ENCODE data around the gene SAMM50. TPM values are rescaled to one million over a fixed set of nuclear protein-coding genes. Genes with fewer than 3 reads are reported as not detected.

SAMM50 gene
- total RNA-seq, 1 experiment from 2014 or later, result 67.2 TPM

DNA sequence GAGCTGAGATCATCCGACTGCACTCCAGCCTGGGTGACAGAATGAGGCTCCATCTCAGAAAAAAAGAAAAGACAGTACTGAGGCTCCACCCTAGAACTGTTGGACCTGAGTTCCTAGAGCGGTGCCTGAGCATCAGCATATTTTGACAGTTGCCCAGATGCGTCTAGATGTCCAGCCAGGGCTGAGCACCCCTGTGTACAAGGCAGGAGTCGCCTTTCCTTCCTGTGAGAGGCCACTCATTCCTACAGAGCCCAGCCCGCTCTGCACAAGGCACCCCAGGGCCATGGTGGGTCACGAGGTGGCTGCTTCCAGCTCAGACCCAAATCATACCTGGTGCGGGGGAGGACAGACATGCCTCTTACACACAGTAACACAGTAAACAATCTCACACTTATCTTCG, 15.9 kb downstream of the SAMM50 start:
- no TSS peak for BruUV-seq (replicated peaks)
- no peak for DNase-seq (ENCODE audit: low spot score)
- no peaks in the 10 kb centered on the region for H3K27me3 ChIP-seq (replicated peaks; ENCODE audit: insufficient read depth, low read depth, low read length, poor library complexity)
- H3K4me1 ChIP-seq (ENCODE audit: insufficient read depth, low read length, poor library complexity, severe bottlenecking), result no peaks in the 10 kb centered on the region
- TF ChIP-seq, protein P1, sequence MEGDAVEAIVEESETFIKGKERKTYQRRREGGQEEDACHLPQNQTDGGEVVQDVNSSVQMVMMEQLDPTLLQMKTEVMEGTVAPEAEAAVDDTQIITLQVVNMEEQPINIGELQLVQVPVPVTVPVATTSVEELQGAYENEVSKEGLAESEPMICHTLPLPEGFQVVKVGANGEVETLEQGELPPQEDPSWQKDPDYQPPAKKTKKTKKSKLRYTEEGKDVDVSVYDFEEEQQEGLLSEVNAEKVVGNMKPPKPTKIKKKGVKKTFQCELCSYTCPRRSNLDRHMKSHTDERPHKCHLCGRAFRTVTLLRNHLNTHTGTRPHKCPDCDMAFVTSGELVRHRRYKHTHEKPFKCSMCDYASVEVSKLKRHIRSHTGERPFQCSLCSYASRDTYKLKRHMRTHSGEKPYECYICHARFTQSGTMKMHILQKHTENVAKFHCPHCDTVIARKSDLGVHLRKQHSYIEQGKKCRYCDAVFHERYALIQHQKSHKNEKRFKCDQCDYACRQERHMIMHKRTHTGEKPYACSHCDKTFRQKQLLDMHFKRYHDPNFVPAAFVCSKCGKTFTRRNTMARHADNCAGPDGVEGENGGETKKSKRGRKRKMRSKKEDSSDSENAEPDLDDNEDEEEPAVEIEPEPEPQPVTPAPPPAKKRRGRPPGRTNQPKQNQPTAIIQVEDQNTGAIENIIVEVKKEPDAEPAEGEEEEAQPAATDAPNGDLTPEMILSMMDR (conservative IDR thresholded peaks at IDR 0.05; ENCODE audit: low read depth, low read length), result no peak
- TF ChIP-seq EZH2 (IDR thresholded peaks at IDR 0.05; ENCODE audit: borderline replicate concordance, low read depth, low read length, poor library complexity, severe bottlenecking), result no peak
- no peak overlapping the region for H3K4me3 ChIP-seq (ENCODE audit: low read depth, low read length, poor library complexity, severe bottlenecking)
- intact Hi-C loops (cut with micrococcal nuclease; ENCODE audit: unreplicated experiment), result no loop called here
- H3K9me3 ChIP-seq (ENCODE audit: low read depth, low read length, poor library complexity, severe bottlenecking), result no peaks in the 10 kb centered on the region
- POLR2A ChIA-PET (ENCODE audit: low non-redundant PET), result no interaction called here
- H3K27ac ChIP-seq (ENCODE audit: low read depth, low read length, poor library complexity, severe bottlenecking), result no peak overlapping the region
- peaks cover 49% of the 10 kb centered on the region for H3K36me3 ChIP-seq (ENCODE audit: insufficient read depth, low read length, poor library complexity, severe bottlenecking)
- CTCF ChIA-PET, result no interaction called here

DNA sequence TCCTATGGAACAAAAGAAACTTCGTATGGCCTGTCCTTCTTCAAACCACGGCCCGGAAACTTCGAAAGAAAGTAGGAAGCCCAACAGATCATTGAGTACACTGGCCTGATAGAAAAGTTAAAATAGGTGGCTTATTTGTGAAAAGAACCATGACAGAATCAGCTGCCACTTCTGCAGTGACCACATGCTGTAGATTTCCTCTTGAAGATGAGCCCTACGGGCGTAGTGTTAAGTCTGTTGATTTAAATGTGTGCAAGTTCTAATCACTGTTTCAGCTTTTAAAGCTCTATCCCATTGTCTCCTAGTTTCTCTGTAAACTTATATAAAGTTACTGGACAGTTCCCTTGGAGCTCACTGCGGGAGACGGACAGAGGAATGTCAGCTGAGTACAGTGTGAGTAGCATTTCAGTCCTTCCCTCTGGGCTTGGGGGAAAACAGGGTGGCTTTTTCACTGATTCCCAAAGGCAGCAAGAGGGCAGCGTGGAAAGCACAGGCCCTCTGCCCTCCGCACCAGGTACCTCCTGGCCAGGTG, 17.8 kb downstream of the SAMM50 start:
- no peak for TF ChIP-seq EZH2 (IDR thresholded peaks at IDR 0.05; ENCODE audit: borderline replicate concordance, low read depth, low read length, poor library complexity, severe bottlenecking)
- TF ChIP-seq, protein P1 (conservative IDR thresholded peaks at IDR 0.05; ENCODE audit: low read depth, low read length), result no peak
- DNase-seq (ENCODE audit: low spot score), result no peak
- BruUV-seq (replicated peaks), result no TSS peak
- H3K4me1 ChIP-seq (ENCODE audit: insufficient read depth, low read length, poor library complexity, severe bottlenecking), result no peaks in the 10 kb centered on the region
- peaks cover 43% of the 10 kb centered on the region for H3K36me3 ChIP-seq (ENCODE audit: insufficient read depth, low read length, poor library complexity, severe bottlenecking)
- no peaks in the 10 kb centered on the region for H3K9me3 ChIP-seq (ENCODE audit: low read depth, low read length, poor library complexity, severe bottlenecking)
- no peak overlapping the region for H3K4me3 ChIP-seq (ENCODE audit: low read depth, low read length, poor library complexity, severe bottlenecking)
- intact Hi-C loops (cut with micrococcal nuclease; ENCODE audit: unreplicated experiment), result no loop called here
- ChIA-PET CTCF (no interaction called here), POLR2A (ENCODE audit: low non-redundant PET) (no interaction called here)
- H3K27me3 ChIP-seq (replicated peaks; ENCODE audit: insufficient read depth, low read depth, low read length, poor library complexity), result no peaks in the 10 kb centered on the region
- H3K27ac ChIP-seq (ENCODE audit: low read depth, low read length, poor library complexity, severe bottlenecking), result no peak overlapping the region

DNA sequence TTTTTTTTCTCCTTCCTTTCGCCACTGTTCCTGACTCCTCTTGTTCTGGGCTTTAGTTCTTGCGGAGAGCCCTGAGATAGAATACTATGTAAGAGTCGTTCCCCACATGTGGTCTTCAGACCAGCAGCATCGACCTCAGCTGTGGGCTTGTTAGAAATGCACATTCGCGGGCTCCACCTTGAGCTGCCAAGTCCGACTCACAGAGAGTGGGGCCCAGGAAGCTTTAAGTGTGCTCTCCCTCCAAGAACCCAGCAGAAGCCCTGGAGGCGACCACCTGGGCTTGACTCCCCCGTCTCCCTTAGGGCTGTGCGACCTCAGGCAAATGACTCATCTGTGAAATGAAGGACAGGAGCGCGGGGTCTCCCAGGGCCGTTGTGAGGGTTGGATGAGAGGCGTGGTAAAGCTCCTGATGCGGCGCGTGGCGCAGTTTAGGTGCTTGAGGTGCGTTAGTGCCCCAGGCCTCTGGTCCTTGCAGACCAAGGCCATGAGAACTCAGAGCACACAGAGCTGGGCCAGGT, 18.8 kb downstream of the SAMM50 start:
- H3K9me3 ChIP-seq (ENCODE audit: low read depth, low read length, poor library complexity, severe bottlenecking), result no peaks in the 10 kb centered on the region
- no peak overlapping the region for H3K27ac ChIP-seq (ENCODE audit: low read depth, low read length, poor library complexity, severe bottlenecking)
- H3K27me3 ChIP-seq (replicated peaks; ENCODE audit: insufficient read depth, low read depth, low read length, poor library complexity), result no peaks in the 10 kb centered on the region
- no peaks in the 10 kb centered on the region for H3K4me1 ChIP-seq (ENCODE audit: insufficient read depth, low read length, poor library complexity, severe bottlenecking)
- no TSS peak for BruUV-seq (replicated peaks)
- intact Hi-C loops (cut with micrococcal nuclease; ENCODE audit: unreplicated experiment), result no loop called here
- H3K36me3 ChIP-seq (ENCODE audit: insufficient read depth, low read length, poor library complexity, severe bottlenecking), result peaks cover 33% of the 10 kb centered on the region
- POLR2A ChIA-PET (ENCODE audit: low non-redundant PET), result no interaction called here
- H3K4me3 ChIP-seq (ENCODE audit: low read depth, low read length, poor library complexity, severe bottlenecking), result no peak overlapping the region
- no peak for TF ChIP-seq EZH2 (IDR thresholded peaks at IDR 0.05; ENCODE audit: borderline replicate concordance, low read depth, low read length, poor library complexity, severe bottlenecking)
- TF ChIP-seq, protein P1 (conservative IDR thresholded peaks at IDR 0.05; ENCODE audit: low read depth, low read length), result no peak
- CTCF ChIA-PET, result no interaction called here
- no peak for DNase-seq (ENCODE audit: low spot score)
